Esophagus squamous epithelium (tissue), 5 donors: ENCODE results near the gene JPH3. TPM values are rescaled to one million over a fixed set of nuclear protein-coding genes. Genes with fewer than 3 reads are reported as not detected.

Experiments used
- DNase-seq: peaks from one replicate; lab custom pipeline; 2025; lab: John Stamatoyannopoulos, UW
- H3K27ac ChIP-seq, 4 donors: fragments of 200-600 bp; sonication (generic); one replicate each; pipeline ENCODE4 v1.5.1; 2016 to 2019; ENCODE audit warnings: mild to moderate bottlenecking in 1 of 4
- H3K27me3 ChIP-seq, 4 donors: fragments of 200-600 bp; sonication (generic); 1 replicate in 3 of 4; 2 replicates in 1 of 4; pipeline versions ENCODE4 v1.5.1 to v1.6.0; 2017 to 2021; ENCODE audit warnings: antibody characterized with exemption in 1 of 4
- H3K36me3 ChIP-seq, 3 donors: fragments of 200-600 bp; sonication (generic); one replicate each; pipeline ENCODE4 v1.5.1; 2016 to 2019
- H3K4me1 ChIP-seq, 3 donors: fragments of 200-600 bp; sonication (generic); one replicate each; pipeline ENCODE4 v1.5.1; 2017 to 2019
- H3K4me3 ChIP-seq, 4 donors: fragments of 200-600 bp; sonication (generic); 1 replicate in 3 of 4; 2 replicates in 1 of 4; pipeline ENCODE4 v1.5.1; 2016 to 2019; ENCODE audit warnings: mild to moderate bottlenecking in 2 of 4, moderate library complexity in 1 of 4
- H3K9me3 ChIP-seq, 3 donors: fragments of 200-600 bp; sonication (generic); one replicate each; pipeline ENCODE4 v1.5.1; 2016 to 2019
- POLR2A ChIP-seq, 4 donors: fragments of 450-650 bp; IDR thresholded peaks; one replicate each; pipeline ENCODE4 v1.6.1; 2017; ENCODE audit warnings: antibody characterized with exemption in 4 of 4, mild to moderate bottlenecking in 4 of 4, moderate library complexity in 3 of 4
- WGBS, 2 donors: methylation state at CpG; one replicate each; pipeline ENCODE4 v1.1.5; 2018; 5-methylcytosine and 5-hydroxymethylcytosine counted together
- intact Hi-C: fragments of 100-400 bp; cut with DNase I; formaldehyde crosslinking; loops from one replicate; pipeline ENCODE4 v1.15.0; 2022
- total RNA-seq, 4 donors: library from RNA; depleted of rRNA; stranded (reverse); fragments of >200 nt; gene quantifications; one replicate each; pipeline ENCODE4 v1.1.0, GENCODE V29; 2016
- TF ChIP-seq, protein P1 (sequence below), 6 experiments: fragments of 450-650 bp in 4 of 6; fragments of 200-600 bp in 2 of 6; sonication (generic) in 2 of 6; IDR thresholded peaks; one replicate each; pipeline ENCODE4 v1.5.1; 2016 to 2019; ENCODE audit warnings: antibody characterized with exemption in 6 of 6, mild to moderate bottlenecking in 4 of 6, moderate library complexity in 4 of 6
- donor health status: DM: yes; HTN: yes; CAD: no.

Gene JPH3
- total RNA-seq = under 1 TPM in 3 of 4 donors, not detected in 1; 0.29 to 0.76 (median 0.45) TPM

DNA sequence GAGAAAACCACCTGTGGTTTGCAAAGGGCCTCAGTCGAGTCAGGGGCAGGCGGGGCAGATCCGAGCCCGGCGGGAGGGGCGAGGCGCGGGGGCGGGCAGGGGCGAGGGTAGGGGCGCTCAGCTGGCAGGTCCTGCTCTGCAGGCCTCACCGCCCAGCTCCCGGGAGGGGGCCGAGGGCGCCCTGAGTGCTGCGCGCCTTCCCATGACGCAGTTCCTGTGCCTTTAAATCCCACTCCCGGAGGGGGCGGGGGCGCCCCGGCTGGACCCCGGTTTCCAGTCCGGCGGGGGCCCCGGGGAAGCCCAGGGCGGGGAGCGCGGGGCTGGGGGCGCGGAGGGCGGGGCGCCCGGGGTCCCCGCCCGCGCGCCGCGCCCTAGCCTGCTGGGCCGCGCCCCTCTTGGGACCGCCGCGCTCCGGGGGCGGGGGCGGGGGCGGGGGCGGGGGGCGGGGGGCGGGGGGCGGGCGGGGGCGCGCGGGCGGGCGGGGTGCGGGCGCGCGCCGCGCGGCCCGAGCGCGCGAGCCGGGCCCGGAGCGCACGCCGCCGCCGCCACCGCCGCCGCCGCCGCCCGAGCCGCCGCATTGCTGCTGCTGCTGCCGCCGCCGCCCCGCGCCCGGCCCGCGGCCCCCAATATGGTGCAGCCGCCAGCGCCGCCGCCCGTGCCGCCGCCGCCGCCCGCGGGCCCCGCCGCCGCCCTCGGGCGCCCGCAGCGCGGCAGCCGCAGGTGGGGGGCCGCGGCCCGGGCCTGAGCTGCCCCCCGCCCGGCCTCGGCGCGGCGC, at the start of gene JPH3:
Gene JPH3 (plus strand): TSS at position 508 of the 775 bp plus-strand sequence. CDS start 639 bp downstream, outside the sequence.
- intact Hi-C loops = no loop called here
- H3K27me3 ChIP-seq = peaks cover 13 to 91% (median 23%) of the 10 kb centered on the region in 4 donors
- peaks cover 0 to 8% (median 0%) of the 10 kb centered on the region in 3 donors for H3K9me3 ChIP-seq
- TF ChIP-seq, protein P1, sequence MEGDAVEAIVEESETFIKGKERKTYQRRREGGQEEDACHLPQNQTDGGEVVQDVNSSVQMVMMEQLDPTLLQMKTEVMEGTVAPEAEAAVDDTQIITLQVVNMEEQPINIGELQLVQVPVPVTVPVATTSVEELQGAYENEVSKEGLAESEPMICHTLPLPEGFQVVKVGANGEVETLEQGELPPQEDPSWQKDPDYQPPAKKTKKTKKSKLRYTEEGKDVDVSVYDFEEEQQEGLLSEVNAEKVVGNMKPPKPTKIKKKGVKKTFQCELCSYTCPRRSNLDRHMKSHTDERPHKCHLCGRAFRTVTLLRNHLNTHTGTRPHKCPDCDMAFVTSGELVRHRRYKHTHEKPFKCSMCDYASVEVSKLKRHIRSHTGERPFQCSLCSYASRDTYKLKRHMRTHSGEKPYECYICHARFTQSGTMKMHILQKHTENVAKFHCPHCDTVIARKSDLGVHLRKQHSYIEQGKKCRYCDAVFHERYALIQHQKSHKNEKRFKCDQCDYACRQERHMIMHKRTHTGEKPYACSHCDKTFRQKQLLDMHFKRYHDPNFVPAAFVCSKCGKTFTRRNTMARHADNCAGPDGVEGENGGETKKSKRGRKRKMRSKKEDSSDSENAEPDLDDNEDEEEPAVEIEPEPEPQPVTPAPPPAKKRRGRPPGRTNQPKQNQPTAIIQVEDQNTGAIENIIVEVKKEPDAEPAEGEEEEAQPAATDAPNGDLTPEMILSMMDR (IDR thresholded peaks at IDR 0.05) = no peak
- TF ChIP-seq POLR2A (IDR thresholded peaks at IDR 0.05) = no peak
- no peak for DNase-seq
- no peaks in the 10 kb centered on the region for H3K36me3 ChIP-seq
- H3K4me3 ChIP-seq = peak within 1 kb of the TSS in 3 of 4 donors; percentile 8 to 48 (median 27)
- no peak within 1 kb of the TSS for H3K27ac ChIP-seq
- WGBS, 2 donors = no CpG with 5 or more reads among the region's 122 CpGs
- peaks cover 4 to 25% (median 9%) of the 10 kb centered on the region in 3 donors for H3K4me1 ChIP-seq

- WGBS, 2 donors = 60 to 65% methylated on average over 17 to 18 of the region's 18 CpGs
- Histone ChIP-seq H3K4me1 (peaks cover 0 to 25% (median 11%) of the 10 kb centered on the region in 3 donors), H3K27me3 (peaks cover 0 to 24% (median 0%) of the 10 kb centered on the region in 4 donors), H3K36me3 (no peaks in the 10 kb centered on the region), H3K27ac (no peak overlapping the region), H3K4me3 (no peak overlapping the region), H3K9me3 (no peaks in the 10 kb centered on the region)
- intact Hi-C loops = no loop called here
- no peak for DNase-seq
- no peak for TF ChIP-seq POLR2A (IDR thresholded peaks at IDR 0.05)
- TF ChIP-seq, protein P1 (IDR thresholded peaks at IDR 0.05) = no peak
Measured at GRCh38 chr16:87552772-87553573, 49.3 kb upstream of the JPH3 start.

- no peak overlapping the region for H3K4me3 ChIP-seq
- 78% methylated on average over 21 to 22 of the region's 22 CpGs for WGBS, 2 donors
- peaks cover 0 to 25% (median 13%) of the 10 kb centered on the region in 3 donors for H3K4me1 ChIP-seq
- no peaks in the 10 kb centered on the region for H3K36me3 ChIP-seq
- H3K27ac ChIP-seq = no peak overlapping the region
- DNase-seq = no peak
- no peak for TF ChIP-seq POLR2A (IDR thresholded peaks at IDR 0.05)
- TF ChIP-seq, protein P1 (IDR thresholded peaks at IDR 0.05) = no peak
- H3K27me3 ChIP-seq = peaks cover 0 to 15% (median 0%) of the 10 kb centered on the region in 4 donors
- intact Hi-C loops = no loop called here
- H3K9me3 ChIP-seq = no peaks in the 10 kb centered on the region
Measured at GRCh38 chr16:87554754-87555427, 47.4 kb upstream of the JPH3 start.

GRCh38 chr16:87555647-87556046, 46.7 kb upstream of the JPH3 start:
- H3K4me3 ChIP-seq = no peak overlapping the region
- TF ChIP-seq POLR2A (IDR thresholded peaks at IDR 0.05) = no peak
- TF ChIP-seq, protein P1 (IDR thresholded peaks at IDR 0.05) = no peak
- DNase-seq = no peak
- H3K27me3 ChIP-seq = peaks cover 0 to 15% (median 0%) of the 10 kb centered on the region in 4 donors
- peaks cover 0 to 19% (median 16%) of the 10 kb centered on the region in 3 donors for H3K4me1 ChIP-seq
- no peak overlapping the region for H3K27ac ChIP-seq
- intact Hi-C loops = no loop called here
- WGBS, 2 donors = 87% methylated on average over 17 of the region's 17 CpGs
- H3K36me3 ChIP-seq = no peaks in the 10 kb centered on the region
- H3K9me3 ChIP-seq = no peaks in the 10 kb centered on the region
